ENCODE results near the gene FERD3L.

Gene FERD3L

DNA sequence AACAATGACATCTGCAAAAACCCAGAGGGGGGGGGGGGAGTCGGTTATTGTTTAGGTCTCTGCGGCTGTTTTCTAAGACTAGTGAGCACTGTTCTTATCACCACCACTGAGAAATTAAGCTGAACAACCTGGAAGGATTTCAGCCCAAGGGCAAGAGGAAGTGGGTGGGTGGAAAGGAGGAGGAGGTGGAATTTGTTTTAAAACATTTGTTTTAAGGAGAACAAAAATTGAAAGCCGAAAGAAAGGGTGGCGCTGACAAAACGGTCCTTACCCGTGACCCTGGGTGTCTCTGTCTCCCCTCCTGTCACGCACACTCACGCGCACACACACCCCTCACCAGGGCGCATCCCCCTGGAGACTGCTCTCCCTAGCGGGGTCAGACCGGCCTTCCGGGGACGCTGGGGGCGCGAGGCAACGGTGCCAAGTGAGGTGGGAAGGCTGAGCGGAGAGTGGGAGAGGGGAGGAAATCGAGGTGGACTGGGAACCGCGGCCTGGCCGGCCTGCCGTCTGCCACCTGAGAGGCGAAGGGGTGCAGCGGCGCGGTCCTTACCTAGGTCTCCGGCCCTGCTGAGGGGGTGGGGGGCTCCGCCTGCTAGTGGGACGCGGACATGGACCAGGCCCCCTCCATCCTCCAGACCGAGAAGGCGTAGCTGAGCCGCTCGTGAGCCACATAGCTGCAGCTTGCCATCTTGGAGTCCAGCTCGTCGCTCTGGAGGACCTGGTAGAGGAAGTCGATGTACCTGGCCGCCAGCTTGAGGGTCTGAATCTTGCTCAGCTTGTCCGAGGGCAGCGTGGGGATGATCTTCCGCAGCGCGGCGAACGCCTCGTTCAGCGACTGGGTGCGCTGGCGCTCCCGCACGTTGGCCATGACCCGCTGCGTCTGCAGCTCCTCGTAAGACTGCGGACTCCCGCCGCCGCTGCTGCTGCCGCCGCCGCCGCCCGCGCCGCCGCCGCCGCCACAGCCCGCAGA, 28.8 kb downstream of the FERD3L start:
- peak; percentile 7 for DNase-seq

DNA sequence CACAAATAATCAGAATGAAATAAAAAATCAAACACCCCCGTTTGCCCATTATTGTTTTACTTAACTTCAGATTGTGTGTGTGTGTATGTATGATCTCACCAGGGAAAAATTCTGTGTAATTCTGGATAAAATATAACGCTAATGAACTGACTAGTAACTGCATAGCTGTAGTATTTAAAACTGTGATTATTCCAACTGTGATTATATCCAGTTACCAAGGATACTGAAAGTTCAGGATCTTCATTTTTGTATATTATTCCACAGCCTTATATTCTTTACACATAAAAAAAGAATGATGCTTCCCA, 30.7 kb downstream of the FERD3L start:
- no peak for DNase-seq

DNA sequence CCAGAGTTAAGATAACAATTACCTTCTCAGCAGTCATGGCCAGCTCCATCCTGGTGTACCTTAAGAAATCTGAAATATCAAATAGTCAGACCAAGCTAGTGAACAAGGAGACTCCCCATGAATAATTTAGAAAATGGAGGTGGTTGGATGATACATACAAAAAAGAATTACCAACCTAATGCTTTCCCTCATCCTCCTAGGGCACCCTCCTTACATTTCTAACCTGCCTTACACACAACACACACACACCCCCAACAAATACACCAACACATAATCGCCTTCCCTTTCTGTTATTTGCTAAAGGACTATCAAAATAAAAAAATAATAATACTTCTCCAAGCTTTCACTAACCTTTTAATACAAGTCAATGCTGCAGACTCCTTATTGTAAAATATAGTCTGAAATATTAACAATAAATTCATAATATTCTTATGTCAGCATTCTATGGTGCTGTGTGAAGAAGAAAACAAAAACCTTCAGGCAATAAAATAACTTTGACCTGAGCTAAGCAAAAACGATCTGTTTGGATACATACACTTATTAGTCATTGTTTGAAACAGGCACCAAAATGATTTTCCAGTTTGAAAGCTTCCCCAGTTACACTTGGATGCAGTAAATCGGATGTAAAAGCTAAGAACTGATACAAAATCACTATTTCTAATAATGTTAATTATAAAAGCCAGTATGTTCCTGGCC, 31.2 kb downstream of the FERD3L start:
- no peak for DNase-seq

DNA sequence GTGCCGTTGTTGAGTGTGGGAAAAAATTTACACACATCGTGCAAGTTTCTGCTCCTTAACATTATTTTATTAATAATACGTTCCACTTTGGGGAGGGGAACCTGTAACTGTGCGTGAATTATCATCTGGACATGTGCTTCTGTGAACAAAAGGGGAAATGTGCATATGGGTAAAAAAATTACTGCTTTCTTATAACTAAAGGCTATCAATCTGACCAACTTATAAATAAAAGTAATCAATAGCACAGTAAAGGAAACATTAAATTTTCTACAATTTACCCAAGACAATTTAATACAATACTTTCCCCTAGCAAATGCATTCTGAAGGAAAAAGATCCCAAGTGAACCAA, 32.2 kb downstream of the FERD3L start:
- DNase-seq = no peak

- no peak for DNase-seq
These were observed 32.8 kb downstream of the FERD3L start for GRCh38 chr7:19112274-19113001.

- no peak for DNase-seq
These were observed 33.5 kb downstream of the FERD3L start for GRCh38 chr7:19111474-19112273.

DNA sequence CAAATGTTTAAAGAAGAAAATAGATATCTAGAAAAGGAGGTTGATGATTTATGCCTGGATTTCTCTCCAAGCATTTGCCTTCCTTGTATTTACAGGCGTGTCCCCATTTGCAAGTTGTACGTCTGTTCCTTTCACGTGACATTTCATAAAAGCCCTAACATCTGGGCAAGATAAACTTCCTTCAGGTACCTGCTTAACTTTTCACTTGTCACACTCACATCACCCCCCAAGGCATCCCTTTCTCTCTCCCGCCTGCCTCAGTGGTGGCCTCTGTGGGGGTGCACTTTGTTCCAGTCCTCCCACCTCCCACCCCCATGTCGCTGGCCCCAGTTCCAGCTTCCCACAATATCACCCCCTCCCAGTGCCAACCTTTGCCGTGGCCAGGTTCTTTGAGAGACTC, 34.4 kb downstream of the FERD3L start:
- DNase-seq = no peak

DNA sequence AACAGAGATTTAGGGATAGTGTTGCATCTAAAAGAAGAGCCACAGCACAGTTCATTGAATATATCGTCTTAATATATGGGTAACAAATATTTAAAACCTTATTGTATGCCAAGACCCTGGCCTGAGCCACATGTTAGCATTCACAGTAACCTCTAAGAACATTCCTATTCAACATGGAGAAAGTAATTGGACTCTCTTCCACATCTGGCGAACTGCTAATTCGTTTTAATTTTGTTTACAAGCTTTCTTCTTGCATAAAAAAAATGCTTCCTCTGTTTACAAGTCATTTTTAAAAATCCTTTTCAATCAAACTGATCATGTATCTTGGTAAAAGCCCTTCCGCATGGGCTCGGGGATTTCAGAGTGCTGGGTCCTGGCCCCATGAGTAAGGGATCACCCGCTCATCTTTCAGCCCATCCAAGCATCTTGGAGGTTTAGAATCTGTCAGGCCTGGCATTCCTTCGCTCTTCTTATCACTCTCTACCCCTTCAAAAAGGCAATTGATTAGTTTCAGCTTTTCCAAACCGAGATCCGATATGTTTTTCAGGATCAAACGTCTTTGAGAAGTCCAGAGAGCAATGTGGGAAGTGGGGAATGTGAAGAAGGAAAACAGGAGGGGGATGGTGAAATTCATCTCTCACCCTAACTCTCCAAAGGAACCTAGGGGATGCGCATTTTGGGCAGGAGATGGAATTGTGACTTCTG, 35.0 kb downstream of the FERD3L start:
- DNase-seq = no peak

DNA sequence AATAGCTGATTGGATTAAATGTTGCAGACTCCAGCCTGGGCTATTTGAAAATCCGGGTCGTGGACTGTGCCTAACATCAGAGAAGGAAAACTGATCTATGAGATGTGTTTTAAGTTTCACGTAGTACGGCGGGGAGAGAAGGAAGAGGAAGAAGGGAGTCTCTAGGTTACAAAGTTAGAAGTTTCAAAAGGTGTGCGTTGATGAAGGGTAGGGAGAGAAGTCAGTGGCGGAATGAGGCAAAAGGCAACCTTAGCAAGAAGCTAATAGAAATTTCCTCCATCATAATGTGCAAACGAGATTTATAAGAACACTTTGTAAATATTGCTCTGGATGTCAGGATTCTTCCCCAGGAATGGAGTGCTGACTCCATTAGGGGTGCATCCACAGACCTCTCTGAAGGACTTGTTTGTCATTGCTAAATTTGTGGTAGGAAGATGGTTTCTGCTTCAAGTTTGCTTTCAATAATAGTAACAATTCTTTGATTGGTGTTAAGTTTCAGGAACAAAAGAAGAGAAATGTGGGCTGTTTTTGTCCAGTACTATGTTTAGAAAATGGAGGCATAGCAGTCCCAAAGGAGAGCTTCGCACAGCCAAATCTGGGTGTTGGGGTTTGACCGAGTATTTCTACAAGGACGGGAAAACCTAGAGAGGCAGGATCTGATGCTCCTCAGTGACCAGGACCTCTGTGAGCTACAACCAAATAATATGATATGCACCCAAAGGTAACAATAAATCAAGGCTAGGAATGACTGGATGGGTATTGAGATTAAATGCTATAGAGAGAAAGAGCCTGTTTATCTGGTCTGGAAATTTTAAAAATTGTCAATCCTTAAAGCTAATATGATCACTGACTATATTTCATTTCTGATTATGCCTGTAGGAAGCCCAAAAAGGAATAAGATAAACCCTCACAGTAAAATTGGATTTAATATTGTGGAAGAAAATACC, 35.9 kb downstream of the FERD3L start:
- DNase-seq = no peak

GRCh38 chr7:19107356-19108146, 37.7 kb downstream of the FERD3L start:
- no peak for DNase-seq

DNA sequence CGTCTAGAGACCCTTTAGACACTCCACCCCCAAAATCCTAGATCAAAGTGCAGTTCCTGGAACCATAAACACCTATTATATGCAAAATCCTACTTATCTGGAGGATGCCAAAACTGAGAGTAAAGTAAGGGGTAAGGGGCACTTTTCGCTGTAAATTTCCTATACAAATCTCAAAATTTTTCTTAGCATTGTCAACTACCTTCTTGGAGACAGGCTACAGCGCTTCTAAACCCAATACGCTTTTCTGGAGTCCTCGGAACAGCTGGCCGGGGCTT, 38.2 kb downstream of the FERD3L start:
- DNase-seq = no peak

- DNase-seq = no peak
These were observed 38.8 kb downstream of the FERD3L start for GRCh38 chr7:19106241-19107080.

DNA sequence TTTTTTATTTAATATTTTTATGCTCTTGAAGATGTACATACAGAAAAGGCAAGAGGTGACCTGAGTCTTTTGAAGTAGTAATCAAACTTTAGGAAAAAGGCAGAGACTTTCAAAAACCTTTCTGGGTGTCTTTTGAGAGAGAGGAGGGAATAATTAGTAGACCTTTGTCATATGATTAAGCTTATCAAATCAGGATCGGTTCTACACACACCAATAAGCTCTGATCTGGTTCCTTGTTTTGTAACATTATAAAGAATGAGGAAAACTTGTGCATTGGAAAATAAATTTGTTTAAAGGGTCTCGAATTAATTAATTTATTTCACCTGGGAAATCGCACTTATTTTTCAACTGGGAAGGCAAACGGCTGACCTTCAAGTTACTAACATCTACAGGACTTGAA, 39.7 kb downstream of the FERD3L start:
- no peak for DNase-seq

GRCh38 chr7:19104811-19105210, 40.4 kb downstream of the FERD3L start:
- DNase-seq = no peak

- DNase-seq = no peak
These were observed 42.3 kb downstream of the FERD3L start for GRCh38 chr7:19102884-19103283.

GRCh38 chr7:19101909-19102308, 43.3 kb downstream of the FERD3L start:
- DNase-seq = no peak

DNA sequence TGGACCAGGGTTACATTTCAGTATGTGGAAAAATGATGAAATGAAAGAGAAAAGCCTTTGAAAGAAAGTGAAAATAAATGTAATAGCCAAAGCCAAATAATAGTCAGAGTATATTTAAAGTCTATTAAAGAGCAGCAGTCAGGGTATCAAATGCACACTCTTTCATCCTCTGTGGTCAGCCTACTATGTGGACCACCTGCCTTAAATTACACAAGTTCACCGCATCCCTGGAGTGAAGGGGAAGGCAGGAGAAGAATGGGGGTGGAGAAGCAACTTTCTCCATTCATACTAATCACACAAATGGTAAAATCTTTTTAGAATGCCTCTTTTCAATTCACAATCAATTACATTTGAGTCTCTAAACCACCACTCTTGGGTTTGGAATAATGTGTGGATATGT, 43.7 kb downstream of the FERD3L start:
- no peak for DNase-seq

DNA sequence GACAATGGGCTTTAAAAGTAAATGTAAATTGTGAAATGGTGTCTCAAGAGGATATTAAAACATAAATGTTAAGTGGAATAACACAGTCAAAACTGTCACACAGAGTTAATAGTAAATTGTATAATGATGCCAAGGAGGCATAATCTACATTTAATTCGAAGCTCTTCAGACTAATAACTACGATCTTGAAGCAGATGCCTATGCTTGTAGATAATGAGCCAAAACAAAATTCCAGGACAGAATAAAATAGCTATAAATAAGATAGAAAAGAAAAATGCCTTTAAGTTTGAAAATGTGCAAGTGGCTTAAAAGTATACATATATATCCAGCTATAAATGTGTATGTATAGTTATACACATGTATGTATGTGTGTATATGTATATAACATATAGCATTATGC, 45.3 kb downstream of the FERD3L start:
- DNase-seq = no peak

DNA sequence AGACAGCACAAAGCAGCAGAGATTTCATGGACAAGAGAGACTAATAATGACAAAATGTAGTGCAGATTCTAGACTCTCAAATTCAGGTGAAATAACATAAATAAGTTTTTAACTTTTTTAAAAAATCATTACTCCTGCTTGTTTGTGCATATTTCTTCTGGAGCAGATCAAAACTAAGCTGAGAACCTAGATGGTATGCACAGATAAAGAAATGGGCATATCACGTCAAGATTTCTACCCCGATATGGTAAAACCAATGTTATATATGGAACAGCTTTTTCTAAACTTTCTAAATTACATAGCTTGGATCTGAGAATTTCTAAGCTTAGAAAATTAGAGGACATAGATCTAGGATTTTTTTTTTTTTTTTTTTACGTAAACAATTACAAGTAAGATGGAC, 46.0 kb downstream of the FERD3L start:
- no peak for DNase-seq

DNA sequence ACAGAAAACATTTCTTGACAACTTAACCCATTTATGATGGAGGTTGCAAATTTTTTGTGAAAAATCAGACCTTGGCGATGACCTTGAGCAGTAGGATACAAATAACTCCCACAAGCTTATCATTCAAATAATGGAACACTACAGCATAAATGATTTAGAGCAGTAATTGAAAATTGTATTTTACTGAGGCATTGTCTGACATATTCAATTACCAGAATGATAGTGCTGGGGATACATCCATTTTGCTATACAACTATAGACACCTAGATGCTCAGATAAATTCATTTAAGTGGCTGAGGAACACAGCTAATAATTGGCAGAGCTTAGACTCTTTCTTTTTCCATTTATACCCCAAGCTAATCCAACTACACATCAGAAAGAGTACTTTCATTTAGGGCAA, 46.7 kb downstream of the FERD3L start:
- no peak for DNase-seq
